ENCODE data around the gene CSNK1A1L.

Gene CSNK1A1L

GRCh38 chr13:37131092-37131491 lies 25.6 kb upstream of the CSNK1A1L start:
- TF ChIP-seq, protein P1, sequence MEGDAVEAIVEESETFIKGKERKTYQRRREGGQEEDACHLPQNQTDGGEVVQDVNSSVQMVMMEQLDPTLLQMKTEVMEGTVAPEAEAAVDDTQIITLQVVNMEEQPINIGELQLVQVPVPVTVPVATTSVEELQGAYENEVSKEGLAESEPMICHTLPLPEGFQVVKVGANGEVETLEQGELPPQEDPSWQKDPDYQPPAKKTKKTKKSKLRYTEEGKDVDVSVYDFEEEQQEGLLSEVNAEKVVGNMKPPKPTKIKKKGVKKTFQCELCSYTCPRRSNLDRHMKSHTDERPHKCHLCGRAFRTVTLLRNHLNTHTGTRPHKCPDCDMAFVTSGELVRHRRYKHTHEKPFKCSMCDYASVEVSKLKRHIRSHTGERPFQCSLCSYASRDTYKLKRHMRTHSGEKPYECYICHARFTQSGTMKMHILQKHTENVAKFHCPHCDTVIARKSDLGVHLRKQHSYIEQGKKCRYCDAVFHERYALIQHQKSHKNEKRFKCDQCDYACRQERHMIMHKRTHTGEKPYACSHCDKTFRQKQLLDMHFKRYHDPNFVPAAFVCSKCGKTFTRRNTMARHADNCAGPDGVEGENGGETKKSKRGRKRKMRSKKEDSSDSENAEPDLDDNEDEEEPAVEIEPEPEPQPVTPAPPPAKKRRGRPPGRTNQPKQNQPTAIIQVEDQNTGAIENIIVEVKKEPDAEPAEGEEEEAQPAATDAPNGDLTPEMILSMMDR (IDR thresholded peaks at IDR 0.05; ENCODE audit: borderline replicate concordance, insufficient read depth, low read depth, low read length) = no peak
- no peak overlapping the region for H3K4me3 ChIP-seq (ENCODE audit: low read depth, low read length)

DNA sequence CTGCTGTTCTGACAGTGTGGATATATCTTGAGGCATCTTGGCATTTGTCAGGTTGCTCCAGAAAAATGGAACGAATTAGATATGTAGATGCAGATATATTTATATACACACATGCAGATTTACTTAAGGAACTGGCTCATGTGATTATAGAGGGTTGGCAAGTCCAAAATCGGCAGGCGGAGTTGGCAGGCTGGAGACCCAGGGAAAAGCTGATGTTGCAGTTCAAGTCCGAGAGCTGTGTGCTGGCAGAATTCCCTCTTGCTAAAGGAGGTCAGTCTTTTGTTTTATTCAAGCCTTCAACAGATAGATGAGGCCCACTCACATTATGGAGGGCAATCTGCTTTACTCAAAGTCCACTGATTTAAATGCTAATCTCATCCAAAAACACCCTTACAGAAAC lies 24.4 kb upstream of the CSNK1A1L start:
- no peak overlapping the region for H3K4me3 ChIP-seq (ENCODE audit: low read depth, low read length)
- TF ChIP-seq, protein P1 (IDR thresholded peaks at IDR 0.05; ENCODE audit: borderline replicate concordance, insufficient read depth, low read depth, low read length) = no peak

DNA sequence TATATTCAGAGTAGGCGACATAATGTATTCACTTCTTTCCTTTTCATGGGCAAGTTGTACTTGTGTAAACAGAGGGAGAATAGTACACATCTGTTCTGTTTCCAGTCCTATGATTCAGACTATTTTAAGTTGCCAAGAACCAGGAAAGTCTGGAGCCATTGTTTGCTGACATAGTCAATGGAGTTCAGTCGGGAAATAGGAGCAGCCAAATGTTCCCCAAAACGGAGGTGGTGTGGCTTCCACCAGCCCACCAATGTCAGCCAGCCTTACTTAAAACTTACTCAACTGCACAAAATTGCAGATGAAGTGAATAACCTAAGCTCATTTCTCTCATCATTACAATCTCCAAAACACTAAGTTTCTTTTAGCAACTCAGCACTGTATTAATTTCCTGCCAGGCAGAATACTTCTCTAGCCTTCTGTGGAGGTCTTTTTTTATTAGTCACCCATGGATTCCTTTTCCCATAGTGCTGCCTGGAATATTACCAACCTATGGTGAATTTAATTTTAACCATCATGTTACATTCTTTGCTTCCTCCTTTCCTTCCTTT lies 22.3 kb upstream of the CSNK1A1L start:
- H3K4me3 ChIP-seq (ENCODE audit: low read depth, low read length) = no peak overlapping the region
- TF ChIP-seq, protein P1 (IDR thresholded peaks at IDR 0.05; ENCODE audit: borderline replicate concordance, insufficient read depth, low read depth, low read length) = no peak

- H3K4me3 ChIP-seq (ENCODE audit: low read depth, low read length) = no peak overlapping the region
- TF ChIP-seq, protein P1 (IDR thresholded peaks at IDR 0.05; ENCODE audit: borderline replicate concordance, insufficient read depth, low read depth, low read length) = no peak
Measured at GRCh38 chr13:37123337-37123736, 17.9 kb upstream of the CSNK1A1L start.

DNA sequence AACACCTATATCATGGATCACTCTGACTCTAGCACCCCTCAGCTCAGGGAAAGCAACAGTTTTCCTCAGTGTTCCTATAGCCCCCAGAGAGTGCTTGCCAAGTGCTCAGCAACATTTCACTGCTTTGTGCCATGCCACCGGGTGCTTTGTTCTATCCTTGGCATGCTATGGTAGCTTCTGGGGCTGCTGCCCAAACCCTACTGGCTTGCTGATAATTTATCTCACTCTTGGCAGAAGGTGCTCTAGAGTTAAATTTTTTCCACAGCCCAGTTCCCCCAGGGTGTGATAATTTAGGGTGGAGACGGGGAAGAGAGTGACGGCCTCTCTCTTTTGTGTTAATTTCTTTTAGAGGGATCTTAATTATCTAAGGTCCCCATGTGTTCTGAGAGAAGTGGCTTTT lies 12.6 kb upstream of the CSNK1A1L start:
- TF ChIP-seq, protein P1 (IDR thresholded peaks at IDR 0.05; ENCODE audit: borderline replicate concordance, insufficient read depth, low read depth, low read length) = no peak
- H3K4me3 ChIP-seq (ENCODE audit: low read depth, low read length) = no peak overlapping the region

DNA sequence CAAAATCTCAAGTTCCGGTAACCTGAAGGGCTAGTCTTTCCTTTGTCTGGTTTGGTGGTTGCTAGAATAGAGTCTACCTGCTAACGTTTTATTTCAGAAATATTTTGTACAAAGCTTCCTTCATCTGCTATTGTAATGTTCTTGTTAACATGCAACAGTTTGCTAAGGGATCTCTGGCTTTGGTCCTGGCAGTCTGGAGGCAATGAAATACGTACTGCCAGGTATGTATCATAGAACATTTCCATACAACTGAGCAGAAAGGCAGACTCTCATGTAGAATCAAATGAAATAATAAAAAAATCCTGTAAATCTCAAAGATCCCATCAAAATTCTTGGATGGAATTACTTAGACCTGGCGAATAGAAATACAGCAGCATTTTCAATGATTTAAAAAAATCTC lies 8.8 kb upstream of the CSNK1A1L start:
- TF ChIP-seq, protein P1 (IDR thresholded peaks at IDR 0.05; ENCODE audit: borderline replicate concordance, insufficient read depth, low read depth, low read length) = no peak
- H3K4me3 ChIP-seq (ENCODE audit: low read depth, low read length) = no peak overlapping the region

GRCh38 chr13:37113534-37113933 lies 8.1 kb upstream of the CSNK1A1L start:
- TF ChIP-seq, protein P1 (IDR thresholded peaks at IDR 0.05; ENCODE audit: borderline replicate concordance, insufficient read depth, low read depth, low read length) = no peak
- no peak overlapping the region for H3K4me3 ChIP-seq (ENCODE audit: low read depth, low read length)

Data from GM12875 (cell line).